ENCODE measurements around the gene C12orf50. TPM values are rescaled to one million over a fixed set of nuclear protein-coding genes. Genes with fewer than 3 reads are reported as not detected.

C12orf50 gene, protein sequence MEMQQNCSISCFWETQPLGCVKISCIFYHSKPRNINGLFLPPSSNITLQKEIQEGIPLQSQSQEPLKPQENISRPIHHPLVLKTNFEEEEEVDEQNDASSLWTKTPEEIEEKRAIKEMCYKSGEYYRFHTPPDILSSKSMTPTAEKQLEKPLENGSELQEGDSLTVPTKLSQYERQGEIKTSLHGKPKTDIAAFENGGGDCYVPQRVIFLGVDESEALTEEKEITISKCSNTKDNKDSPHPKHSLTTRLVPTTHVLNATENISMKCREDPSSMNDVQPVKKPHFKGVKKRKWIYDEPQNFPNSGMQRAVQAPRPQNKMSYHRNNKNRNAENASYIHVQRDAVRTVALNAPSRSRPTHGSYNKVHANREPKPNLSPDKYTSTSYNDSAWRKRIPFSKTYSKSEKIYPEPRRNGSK
- under 1 TPM in 3 of 10 donors, not detected in 7; 0.07 to 0.10 (median 0.07) TPM for total RNA-seq
- polyA plus RNA-seq, result not detected
- long read RNA-seq, donor 1, result 0 reads
- long read RNA-seq, donor 2, result 0 reads
- long read RNA-seq, donor 3, result 0 reads

DNA sequence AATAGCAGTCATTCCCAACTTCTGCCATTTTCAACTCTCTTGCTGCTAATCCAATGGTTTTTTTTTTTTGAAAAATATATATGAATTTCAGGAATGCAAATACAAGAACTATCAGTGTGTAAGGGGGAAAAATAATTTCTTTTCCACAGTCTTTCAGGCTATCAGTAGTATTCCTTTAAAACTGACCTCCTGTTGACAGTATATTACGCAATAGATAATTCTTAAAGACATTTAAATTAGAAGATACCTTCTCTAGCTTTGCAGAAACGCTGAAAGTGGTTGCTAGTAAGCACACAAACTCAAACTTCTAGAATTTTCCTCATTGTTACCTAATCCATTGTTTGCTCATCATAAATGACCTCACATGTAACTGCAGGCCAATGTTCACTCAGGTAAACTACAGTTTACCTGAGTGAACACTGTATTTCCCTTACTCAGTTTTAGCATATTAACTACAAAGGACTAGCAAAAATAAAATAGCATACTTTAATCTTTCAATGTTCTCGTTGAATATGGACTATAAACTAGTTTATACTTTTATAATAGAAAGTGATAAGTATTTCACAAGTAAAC is at the start of gene C12orf50:
TSS of gene C12orf50 (minus strand) at position 309 of the 573 bp plus-strand sequence. CDS start 2,439 bp downstream, outside the sequence.
- ATAC-seq (no peak), DNase-seq (no peak)
- H3K36me3 ChIP-seq, result no peaks in the 10 kb centered on the region
- H3K9me3 ChIP-seq, result no peaks in the 10 kb centered on the region
- no peaks in the 10 kb centered on the region for H3K27me3 ChIP-seq
- no peak within 1 kb of the TSS for H3K4me3 ChIP-seq
- H3K27ac ChIP-seq, result no peak within 1 kb of the TSS
- TF ChIP-seq, protein P1, sequence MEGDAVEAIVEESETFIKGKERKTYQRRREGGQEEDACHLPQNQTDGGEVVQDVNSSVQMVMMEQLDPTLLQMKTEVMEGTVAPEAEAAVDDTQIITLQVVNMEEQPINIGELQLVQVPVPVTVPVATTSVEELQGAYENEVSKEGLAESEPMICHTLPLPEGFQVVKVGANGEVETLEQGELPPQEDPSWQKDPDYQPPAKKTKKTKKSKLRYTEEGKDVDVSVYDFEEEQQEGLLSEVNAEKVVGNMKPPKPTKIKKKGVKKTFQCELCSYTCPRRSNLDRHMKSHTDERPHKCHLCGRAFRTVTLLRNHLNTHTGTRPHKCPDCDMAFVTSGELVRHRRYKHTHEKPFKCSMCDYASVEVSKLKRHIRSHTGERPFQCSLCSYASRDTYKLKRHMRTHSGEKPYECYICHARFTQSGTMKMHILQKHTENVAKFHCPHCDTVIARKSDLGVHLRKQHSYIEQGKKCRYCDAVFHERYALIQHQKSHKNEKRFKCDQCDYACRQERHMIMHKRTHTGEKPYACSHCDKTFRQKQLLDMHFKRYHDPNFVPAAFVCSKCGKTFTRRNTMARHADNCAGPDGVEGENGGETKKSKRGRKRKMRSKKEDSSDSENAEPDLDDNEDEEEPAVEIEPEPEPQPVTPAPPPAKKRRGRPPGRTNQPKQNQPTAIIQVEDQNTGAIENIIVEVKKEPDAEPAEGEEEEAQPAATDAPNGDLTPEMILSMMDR (IDR thresholded peaks at IDR 0.05), result no peak
- H3K4me1 ChIP-seq, result peaks cover 0 to 1% (median 0%) of the 10 kb centered on the region in 9 donors
- intact Hi-C loops (cut with DNase I), result no loop called here
- WGBS, 2 donors, result 51 to 58% methylated on average over 3 of the region's 3 CpGs

DNA sequence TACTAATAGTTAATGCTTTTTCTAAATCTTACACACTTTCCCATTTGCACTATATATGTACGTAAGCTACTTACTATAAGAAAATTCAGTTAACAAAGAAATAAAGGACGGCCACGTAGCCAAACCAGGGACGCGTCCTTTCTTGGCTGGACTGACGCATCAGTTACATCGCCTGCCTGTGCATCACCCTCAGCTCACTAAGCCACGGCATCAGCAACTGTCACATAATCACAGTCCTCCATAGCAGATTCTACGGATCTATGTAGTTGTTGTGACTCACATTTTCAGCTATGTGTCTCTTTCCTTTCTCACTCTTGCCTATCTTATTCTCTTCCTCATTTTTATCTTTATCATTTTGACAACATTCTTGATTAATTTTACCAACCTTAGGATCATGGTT is 38.1 kb upstream of the C12orf50 start:
- Histone ChIP-seq H3K27me3 (no peaks in the 10 kb centered on the region), H3K9me3 (no peaks in the 10 kb centered on the region), H3K4me1 (no peaks in the 10 kb centered on the region), H3K27ac (no peak overlapping the region), H3K36me3 (peaks cover 0 to 69% (median 18%) of the 10 kb centered on the region in 9 donors), H3K4me3 (no peak overlapping the region)
- DNase-seq, result no peak
- intact Hi-C loops (cut with DNase I), result no loop called here
- no peak for ATAC-seq
- TF ChIP-seq, protein P1 (IDR thresholded peaks at IDR 0.05), result no peak
- 94% methylated on average over 9 of the region's 9 CpGs for WGBS, 2 donors

- no peak overlapping the region for H3K27ac ChIP-seq
- peaks cover 0 to 66% (median 9%) of the 10 kb centered on the region in 9 donors for H3K36me3 ChIP-seq
- TF ChIP-seq, protein P1 (IDR thresholded peaks at IDR 0.05), result no peak
- H3K9me3 ChIP-seq, result no peaks in the 10 kb centered on the region
- H3K4me1 ChIP-seq, result peaks cover 0 to 6% (median 0%) of the 10 kb centered on the region in 9 donors
- 83 to 84% methylated on average over 2 of the region's 2 CpGs for WGBS, 2 donors
- intact Hi-C loops (cut with DNase I), result no loop called here
- H3K4me3 ChIP-seq, result no peak overlapping the region
- no peaks in the 10 kb centered on the region for H3K27me3 ChIP-seq
- ATAC-seq, result no peak
- no peak for DNase-seq
These were observed 34.2 kb upstream of the C12orf50 start for GRCh38 chr12:88063375-88063774.

DNA sequence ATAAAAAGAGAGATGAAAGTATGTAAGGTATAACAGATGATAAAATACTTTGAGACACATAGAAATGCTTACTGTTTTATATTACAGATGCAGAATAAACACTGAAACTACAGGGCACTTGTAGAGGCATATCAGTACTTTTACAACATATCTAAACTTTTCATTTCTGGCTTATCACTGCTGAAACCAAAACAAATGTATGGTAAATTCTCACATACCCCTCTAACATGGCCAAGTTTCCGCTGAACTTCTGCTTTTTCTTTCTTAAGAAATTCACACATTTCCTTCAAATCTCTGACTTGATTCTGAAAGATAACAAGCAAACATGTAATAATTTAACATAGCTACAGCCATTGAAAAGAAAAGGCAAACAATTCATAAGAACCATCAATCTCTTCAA is 33.3 kb upstream of the C12orf50 start:
- peaks cover 0 to 57% (median 4%) of the 10 kb centered on the region in 9 donors for H3K36me3 ChIP-seq
- no peak overlapping the region for H3K27ac ChIP-seq
- no peak for DNase-seq
- WGBS, 2 donors, result 86 to 90% methylated on average over 1 of the region's 1 CpG
- H3K27me3 ChIP-seq, result no peaks in the 10 kb centered on the region
- no peak for ATAC-seq
- intact Hi-C loops (cut with DNase I), result no loop called here
- TF ChIP-seq, protein P1 (IDR thresholded peaks at IDR 0.05), result no peak
- H3K4me1 ChIP-seq, result peaks cover 0 to 13% (median 0%) of the 10 kb centered on the region in 9 donors
- H3K4me3 ChIP-seq, result no peak overlapping the region
- H3K9me3 ChIP-seq, result no peaks in the 10 kb centered on the region
